Measurements from ENCODE around the gene VPS51. TPM values are rescaled to one million over a fixed set of nuclear protein-coding genes. Genes with fewer than 3 reads are reported as not detected.
A peak's percentile ranks its signal among the peaks of the same experiment; 100 is the strongest.

The VPS51 gene
- total and polyA plus RNA-seq, 2 of the 13 experiments (the other 11 are each of a cell fraction or from before 2014, with no cell fraction given), result 76.3 to 90.6 TPM

DNA sequence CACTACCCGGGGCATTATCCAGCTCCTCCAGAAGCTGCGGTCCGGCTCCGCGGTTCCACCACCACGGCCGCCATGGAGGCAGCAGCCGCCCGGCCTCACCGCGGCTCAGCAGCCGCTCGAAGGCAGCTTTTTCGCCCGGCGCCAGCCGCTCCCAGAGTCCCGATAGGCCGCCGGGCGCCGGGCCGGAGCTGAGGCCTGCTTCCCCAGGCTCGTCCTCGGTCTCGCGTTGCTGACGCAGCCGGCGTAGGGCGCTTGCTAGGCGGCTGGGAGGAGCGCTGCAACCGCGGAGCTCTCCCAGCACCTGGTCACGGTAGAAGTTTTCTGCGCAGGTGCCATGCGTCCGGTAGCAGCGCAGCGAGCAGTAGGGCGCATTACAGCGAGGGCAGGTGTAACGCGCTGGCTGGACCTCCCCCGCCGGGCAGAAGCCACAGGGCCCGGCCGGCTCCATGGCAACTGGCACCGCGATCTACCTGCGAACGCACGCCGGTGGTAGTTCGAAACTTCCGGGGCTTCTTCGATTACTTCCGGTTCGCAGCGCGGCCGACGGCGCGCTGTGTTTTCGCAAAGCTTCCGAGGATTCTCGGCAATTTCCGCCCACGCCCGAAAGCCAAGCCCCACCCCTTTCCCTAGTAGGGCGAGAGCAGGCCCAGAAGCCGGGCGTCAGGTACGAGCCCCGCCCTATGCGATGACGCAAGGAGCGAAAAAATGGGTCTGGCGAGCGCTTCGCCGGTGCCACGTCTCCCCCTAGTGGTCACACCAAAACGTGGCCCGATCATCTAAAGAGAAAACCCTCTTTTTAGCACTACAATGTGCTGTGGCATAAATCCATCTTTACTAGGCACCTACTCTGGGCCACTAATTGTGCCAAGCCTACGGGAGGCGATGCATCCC, 21.4 kb downstream of the VPS51 start, which contains the start of gene ZNHIT2 (continued):
- TF ChIP-seq NFRKB (IDR thresholded peaks at IDR 0.05), result no peak
- TF ChIP-seq MTF2 (CRISPR knock-in tag; IDR thresholded peaks at IDR 0.05; ENCODE audit: borderline replicate concordance), result 0 out of 2 replicates have a peak, but pooled peaks have one; percentile 43
- TF ChIP-seq, protein P1, sequence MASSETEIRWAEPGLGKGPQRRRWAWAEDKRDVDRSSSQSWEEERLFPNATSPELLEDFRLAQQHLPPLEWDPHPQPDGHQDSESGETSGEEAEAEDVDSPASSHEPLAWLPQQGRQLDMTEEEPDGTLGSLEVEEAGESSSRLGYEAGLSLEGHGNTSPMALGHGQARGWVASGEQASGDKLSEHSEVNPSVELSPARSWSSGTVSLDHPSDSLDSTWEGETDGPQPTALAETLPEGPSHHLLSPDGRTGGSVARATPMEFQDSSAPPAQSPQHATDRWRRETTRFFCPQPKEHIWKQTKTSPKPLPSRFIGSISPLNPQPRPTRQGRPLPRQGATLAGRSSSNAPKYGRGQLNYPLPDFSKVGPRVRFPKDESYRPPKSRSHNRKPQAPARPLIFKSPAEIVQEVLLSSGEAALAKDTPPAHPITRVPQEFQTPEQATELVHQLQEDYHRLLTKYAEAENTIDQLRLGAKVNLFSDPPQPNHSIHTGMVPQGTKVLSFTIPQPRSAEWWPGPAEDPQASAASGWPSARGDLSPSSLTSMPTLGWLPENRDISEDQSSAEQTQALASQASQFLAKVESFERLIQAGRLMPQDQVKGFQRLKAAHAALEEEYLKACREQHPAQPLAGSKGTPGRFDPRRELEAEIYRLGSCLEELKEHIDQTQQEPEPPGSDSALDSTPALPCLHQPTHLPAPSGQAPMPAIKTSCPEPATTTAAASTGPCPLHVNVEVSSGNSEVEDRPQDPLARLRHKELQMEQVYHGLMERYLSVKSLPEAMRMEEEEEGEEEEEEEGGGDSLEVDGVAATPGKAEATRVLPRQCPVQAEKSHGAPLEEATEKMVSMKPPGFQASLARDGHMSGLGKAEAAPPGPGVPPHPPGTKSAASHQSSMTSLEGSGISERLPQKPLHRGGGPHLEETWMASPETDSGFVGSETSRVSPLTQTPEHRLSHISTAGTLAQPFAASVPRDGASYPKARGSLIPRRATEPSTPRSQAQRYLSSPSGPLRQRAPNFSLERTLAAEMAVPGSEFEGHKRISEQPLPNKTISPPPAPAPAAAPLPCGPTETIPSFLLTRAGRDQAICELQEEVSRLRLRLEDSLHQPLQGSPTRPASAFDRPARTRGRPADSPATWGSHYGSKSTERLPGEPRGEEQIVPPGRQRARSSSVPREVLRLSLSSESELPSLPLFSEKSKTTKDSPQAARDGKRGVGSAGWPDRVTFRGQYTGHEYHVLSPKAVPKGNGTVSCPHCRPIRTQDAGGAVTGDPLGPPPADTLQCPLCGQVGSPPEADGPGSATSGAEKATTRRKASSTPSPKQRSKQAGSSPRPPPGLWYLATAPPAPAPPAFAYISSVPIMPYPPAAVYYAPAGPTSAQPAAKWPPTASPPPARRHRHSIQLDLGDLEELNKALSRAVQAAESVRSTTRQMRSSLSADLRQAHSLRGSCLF (CRISPR knock-in tag; IDR thresholded peaks at IDR 0.05; ENCODE audit: borderline replicate concordance), result no peak
- 0 out of 2 replicates have a peak, but pooled peaks have one; percentile 24 for TF ChIP-seq MAFF (IDR thresholded peaks at IDR 0.05; ENCODE audit: low read depth, low read length)
- TF ChIP-seq WIZ (CRISPR knock-in tag; IDR thresholded peaks at IDR 0.05), result peak; percentile 35; the same call in 1 of the 2 replicates
- peak; percentile 47 for TF ChIP-seq NCOA2 (CRISPR knock-in tag; IDR thresholded peaks at IDR 0.05)
- TF ChIP-seq, protein P2, sequence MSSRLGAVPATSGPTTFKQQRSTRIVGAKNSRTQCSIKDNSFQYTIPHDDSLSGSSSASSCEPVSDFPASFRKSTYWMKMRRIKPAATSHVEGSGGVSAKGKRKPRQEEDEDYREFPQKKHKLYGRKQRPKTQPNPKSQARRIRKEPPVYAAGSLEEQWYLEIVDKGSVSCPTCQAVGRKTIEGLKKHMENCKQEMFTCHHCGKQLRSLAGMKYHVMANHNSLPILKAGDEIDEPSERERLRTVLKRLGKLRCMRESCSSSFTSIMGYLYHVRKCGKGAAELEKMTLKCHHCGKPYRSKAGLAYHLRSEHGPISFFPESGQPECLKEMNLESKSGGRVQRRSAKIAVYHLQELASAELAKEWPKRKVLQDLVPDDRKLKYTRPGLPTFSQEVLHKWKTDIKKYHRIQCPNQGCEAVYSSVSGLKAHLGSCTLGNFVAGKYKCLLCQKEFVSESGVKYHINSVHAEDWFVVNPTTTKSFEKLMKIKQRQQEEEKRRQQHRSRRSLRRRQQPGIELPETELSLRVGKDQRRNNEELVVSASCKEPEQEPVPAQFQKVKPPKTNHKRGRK (CRISPR knock-in tag; IDR thresholded peaks at IDR 0.05), result no peak
- TF ChIP-seq RFX5 (IDR thresholded peaks at IDR 0.05; ENCODE audit: low read depth, low read length), result no peak; the same call in 1 of the 2 replicates
- TF ChIP-seq, protein P3, sequence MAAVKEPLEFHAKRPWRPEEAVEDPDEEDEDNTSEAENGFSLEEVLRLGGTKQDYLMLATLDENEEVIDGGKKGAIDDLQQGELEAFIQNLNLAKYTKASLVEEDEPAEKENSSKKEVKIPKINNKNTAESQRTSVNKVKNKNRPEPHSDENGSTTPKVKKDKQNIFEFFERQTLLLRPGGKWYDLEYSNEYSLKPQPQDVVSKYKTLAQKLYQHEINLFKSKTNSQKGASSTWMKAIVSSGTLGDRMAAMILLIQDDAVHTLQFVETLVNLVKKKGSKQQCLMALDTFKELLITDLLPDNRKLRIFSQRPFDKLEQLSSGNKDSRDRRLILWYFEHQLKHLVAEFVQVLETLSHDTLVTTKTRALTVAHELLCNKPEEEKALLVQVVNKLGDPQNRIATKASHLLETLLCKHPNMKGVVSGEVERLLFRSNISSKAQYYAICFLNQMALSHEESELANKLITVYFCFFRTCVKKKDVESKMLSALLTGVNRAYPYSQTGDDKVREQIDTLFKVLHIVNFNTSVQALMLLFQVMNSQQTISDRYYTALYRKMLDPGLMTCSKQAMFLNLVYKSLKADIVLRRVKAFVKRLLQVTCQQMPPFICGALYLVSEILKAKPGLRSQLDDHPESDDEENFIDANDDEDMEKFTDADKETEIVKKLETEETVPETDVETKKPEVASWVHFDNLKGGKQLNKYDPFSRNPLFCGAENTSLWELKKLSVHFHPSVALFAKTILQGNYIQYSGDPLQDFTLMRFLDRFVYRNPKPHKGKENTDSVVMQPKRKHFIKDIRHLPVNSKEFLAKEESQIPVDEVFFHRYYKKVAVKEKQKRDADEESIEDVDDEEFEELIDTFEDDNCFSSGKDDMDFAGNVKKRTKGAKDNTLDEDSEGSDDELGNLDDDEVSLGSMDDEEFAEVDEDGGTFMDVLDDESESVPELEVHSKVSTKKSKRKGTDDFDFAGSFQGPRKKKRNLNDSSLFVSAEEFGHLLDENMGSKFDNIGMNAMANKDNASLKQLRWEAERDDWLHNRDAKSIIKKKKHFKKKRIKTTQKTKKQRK (IDR thresholded peaks at IDR 0.05; ENCODE audit: low read length), result no peak
- peak; percentile 69; the same call in 1 of the 2 replicates for TF ChIP-seq NCOA5 (CRISPR knock-in tag; IDR thresholded peaks at IDR 0.05)
- TF ChIP-seq, protein P4, sequence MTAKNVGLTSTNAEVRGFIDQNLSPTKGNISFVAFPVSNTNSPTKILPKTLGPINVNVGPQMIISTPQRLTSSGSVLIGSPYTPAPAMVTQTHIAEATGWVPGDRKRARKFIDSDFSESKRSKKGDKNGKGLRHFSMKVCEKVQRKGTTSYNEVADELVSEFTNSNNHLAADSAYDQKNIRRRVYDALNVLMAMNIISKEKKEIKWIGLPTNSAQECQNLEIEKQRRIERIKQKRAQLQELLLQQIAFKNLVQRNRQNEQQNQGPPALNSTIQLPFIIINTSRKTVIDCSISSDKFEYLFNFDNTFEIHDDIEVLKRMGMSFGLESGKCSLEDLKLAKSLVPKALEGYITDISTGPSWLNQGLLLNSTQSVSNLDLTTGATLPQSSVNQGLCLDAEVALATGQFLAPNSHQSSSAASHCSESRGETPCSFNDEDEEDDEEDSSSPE (CRISPR knock-in tag; IDR thresholded peaks at IDR 0.05), result no peak; the same call in 1 of the 2 replicates
- TF ChIP-seq ZNF136 (CRISPR knock-in tag; IDR thresholded peaks at IDR 0.05; ENCODE audit: low read depth), result 0 out of 2 replicates have a peak, but pooled peaks have one; percentile 24
- no peak for TF ChIP-seq SMARCE1 (IDR thresholded peaks at IDR 0.05; ENCODE audit: borderline replicate concordance)
- TF ChIP-seq ATF7-NPFF (CRISPR knock-in tag; IDR thresholded peaks at IDR 0.05; ENCODE audit: low read depth), result no peak; the same call in 1 of the 2 replicates
- TF ChIP-seq ESRRA (CRISPR knock-in tag; IDR thresholded peaks at IDR 0.05; ENCODE audit: low read depth), result no peak; the same call in 1 of the 2 replicates
- 0 out of 2 replicates have a peak, but pooled peaks have one; percentile 36 for TF ChIP-seq CBFB (CRISPR knock-in tag; IDR thresholded peaks at IDR 0.05)
- peak; percentile 76 for TF ChIP-seq FOXK2 (IDR thresholded peaks at IDR 0.05)
- no peak for TF ChIP-seq FOXJ3 (CRISPR knock-in tag; IDR thresholded peaks at IDR 0.05; ENCODE audit: borderline replicate concordance)
